HUES6 (cell line): ENCODE measurements around the gene TBX4.
"Not testable (repeated sequence)": the region's sequence is repeated elsewhere in the genome, so short reads cannot be mapped to it uniquely, and the experiment has no call there.

Experiments used
- H3K27ac ChIP-seq: 2 replicates; pipeline ENCODE4 v1.7.0; 2013; ENCODE audit warnings: low read depth, mild to moderate bottlenecking, low read length, inconsistent platforms
- H3K27me3 ChIP-seq: 2 replicates; pipeline ENCODE4 v1.6.1; 2013; ENCODE audit warnings: low read length; ENCODE audit not compliant: control insufficient read depth, insufficient read depth
- H3K36me3 ChIP-seq: 2 replicates; pipeline ENCODE4 v1.6.1; 2013; ENCODE audit warnings: low read length; ENCODE audit not compliant: control insufficient read depth, insufficient read depth
- H3K4me1 ChIP-seq: 2 replicates; pipeline ENCODE4 v1.6.1; 2013; ENCODE audit warnings: low read length; ENCODE audit not compliant: control insufficient read depth, insufficient read depth
- H3K4me3 ChIP-seq: 2 replicates; pipeline ENCODE4 v1.5.1; 2013; ENCODE audit warnings: low read depth, low read length
- H3K9ac ChIP-seq: one replicate; pipeline ENCODE4 v1.6.1; 2013; ENCODE audit warnings: mild to moderate bottlenecking, low read length
- H3K9me3 ChIP-seq: 2 replicates; pipeline ENCODE4 v1.6.1; 2013; ENCODE audit warnings: low read depth, low read length; ENCODE audit not compliant: control insufficient read depth, insufficient read depth

TBX4 gene

GRCh38 chr17:61498042-61498994 lies 46.1 kb downstream of the TBX4 start:
- H3K9me3 ChIP-seq, result no peaks in the 10 kb centered on the region
- no peak overlapping the region for H3K4me3 ChIP-seq
- no peaks in the 10 kb centered on the region for H3K27me3 ChIP-seq
- H3K27ac ChIP-seq, result no peak overlapping the region
- no peak overlapping the region for H3K9ac ChIP-seq
- no peaks in the 10 kb centered on the region for H3K36me3 ChIP-seq
- H3K4me1 ChIP-seq, result peaks cover 10% of the 10 kb centered on the region

GRCh38 chr17:61499632-61500031 lies 47.4 kb downstream of the TBX4 start:
- no peaks in the 10 kb centered on the region for H3K9me3 ChIP-seq
- H3K4me3 ChIP-seq, result no peak overlapping the region
- H3K27me3 ChIP-seq, result no peaks in the 10 kb centered on the region
- no peak overlapping the region for H3K9ac ChIP-seq
- peaks cover 10% of the 10 kb centered on the region for H3K4me1 ChIP-seq
- H3K27ac ChIP-seq, result no peak overlapping the region
- no peaks in the 10 kb centered on the region for H3K36me3 ChIP-seq

- H3K27ac ChIP-seq, result no peak overlapping the region
- H3K9me3 ChIP-seq, result no peaks in the 10 kb centered on the region
- H3K4me1 ChIP-seq, result peaks cover 9% of the 10 kb centered on the region
- H3K36me3 ChIP-seq, result no peaks in the 10 kb centered on the region
- H3K27me3 ChIP-seq, result no peaks in the 10 kb centered on the region
- no peak overlapping the region for H3K4me3 ChIP-seq
- H3K9ac ChIP-seq, result no peak overlapping the region
Measured at GRCh38 chr17:61500287-61500686, 48.1 kb downstream of the TBX4 start.

GRCh38 chr17:61502292-61502691 lies 50.1 kb downstream of the TBX4 start:
- Histone ChIP-seq H3K36me3 (no peaks in the 10 kb centered on the region), H3K9me3 (no peaks in the 10 kb centered on the region), H3K4me1 (no peaks in the 10 kb centered on the region), H3K27ac (no peak overlapping the region), H3K27me3 (no peaks in the 10 kb centered on the region), H3K4me3 (no peak overlapping the region), H3K9ac (no peak overlapping the region)

- no peak overlapping the region for H3K9ac ChIP-seq
- H3K36me3 ChIP-seq, result no peaks in the 10 kb centered on the region
- no peaks in the 10 kb centered on the region for H3K9me3 ChIP-seq
- H3K4me3 ChIP-seq, result no peak overlapping the region
- no peaks in the 10 kb centered on the region for H3K4me1 ChIP-seq
- H3K27ac ChIP-seq, result no peak overlapping the region
- H3K27me3 ChIP-seq, result no peaks in the 10 kb centered on the region
Measured at GRCh38 chr17:61503961-61504360, 51.7 kb downstream of the TBX4 start.

GRCh38 chr17:61504697-61505096 lies 52.5 kb downstream of the TBX4 start:
- Histone ChIP-seq H3K36me3 (no peaks in the 10 kb centered on the region), H3K4me3 (no peak overlapping the region), H3K27me3 (no peaks in the 10 kb centered on the region), H3K9ac (no peak overlapping the region), H3K9me3 (no peaks in the 10 kb centered on the region), H3K4me1 (no peaks in the 10 kb centered on the region), H3K27ac (no peak overlapping the region)

- H3K4me1 ChIP-seq, result no peaks in the 10 kb centered on the region
- no peak overlapping the region for H3K9ac ChIP-seq
- no peak overlapping the region for H3K4me3 ChIP-seq
- H3K27ac ChIP-seq, result no peak overlapping the region
- no peaks in the 10 kb centered on the region for H3K27me3 ChIP-seq
- no peaks in the 10 kb centered on the region for H3K9me3 ChIP-seq
- no peaks in the 10 kb centered on the region for H3K36me3 ChIP-seq
Measured at GRCh38 chr17:61505846-61506627, 53.8 kb downstream of the TBX4 start.

GRCh38 chr17:61507383-61508066 lies 55.3 kb downstream of the TBX4 start:
- Histone ChIP-seq H3K4me1 (peaks cover 5% of the 10 kb centered on the region; the same call in 1 of the 2 replicates), H3K27ac (no peak overlapping the region), H3K9me3 (no peaks in the 10 kb centered on the region), H3K36me3 (no peaks in the 10 kb centered on the region), H3K27me3 (no peaks in the 10 kb centered on the region), H3K9ac (no peak overlapping the region), H3K4me3 (no peak overlapping the region)

GRCh38 chr17:61508912-61509311 lies 56.7 kb downstream of the TBX4 start:
- Histone ChIP-seq H3K4me3 (no peak overlapping the region), H3K36me3 (no peaks in the 10 kb centered on the region), H3K27ac (no peak overlapping the region)

GRCh38 chr17:61509454-61509853 lies 57.2 kb downstream of the TBX4 start:
- not testable (repeated sequence) for H3K27ac ChIP-seq, H3K27me3 ChIP-seq, H3K4me3 ChIP-seq, H3K9ac ChIP-seq, H3K9me3 ChIP-seq, H3K36me3 ChIP-seq, H3K4me1 ChIP-seq

More at GRCh38 chr17:61508912-61509311, 56.7 kb downstream of the TBX4 start:
- Histone ChIP-seq H3K9ac (no peak overlapping the region), H3K9me3 (no peaks in the 10 kb centered on the region), H3K4me1 (peaks cover 5% of the 10 kb centered on the region; the same call in 1 of the 2 replicates), H3K27me3 (no peaks in the 10 kb centered on the region)
